ENCODE results near the gene DEK.

- TF ChIP-seq CTCF (IDR thresholded peaks at IDR 0.05; ENCODE audit: low read length) (no peak), EZH2phosphoT487 (IDR thresholded peaks at IDR 0.05; ENCODE audit: low read length) (no peak), EZH2 (optimal IDR thresholded peaks at IDR 0.05; ENCODE audit: low read depth, low read length) (no peak)
Observed at GRCh38 chr6:18212231-18212630, 52.1 kb downstream of the DEK start.
